ENCODE data around the gene F10. TPM values are rescaled to one million over a fixed set of nuclear protein-coding genes. Genes with fewer than 3 reads are reported as not detected.

Gene F10
- total and polyA plus RNA-seq, 5 donors, result 29.8 to 44.9 (median 37.1) TPM

- intact Hi-C loops (cut with DNase I), result no loop called here
- 89% methylated on average over 31 of the region's 31 CpGs for WGBS
- Histone ChIP-seq H3K4me3 (ENCODE audit: low read length) (no peak overlapping the region), H3K27me3 (ENCODE audit: control insufficient read depth, insufficient read depth) (no peaks in the 10 kb centered on the region), H3K4me1 (ENCODE audit: control insufficient read depth, insufficient read depth, low read length) (no peaks in the 10 kb centered on the region), H3K9me3 (ENCODE audit: control insufficient read depth, low read length) (no peaks in the 10 kb centered on the region), H3K27ac (ENCODE audit: low read length) (no peak overlapping the region)
- no peak for DNase-seq
- no peak for ATAC-seq
Measured at GRCh38 chr13:113150550-113151365, 28.2 kb downstream of the F10 start.

- DNase-seq (peak in 1 of 3 donors; percentile 69), ATAC-seq (peak; percentile 4 to 20)
- intact Hi-C loops (cut with DNase I), result no loop called here
- H3K9me3 ChIP-seq (ENCODE audit: control insufficient read depth, low read length), result no peaks in the 10 kb centered on the region
- H3K27ac ChIP-seq (ENCODE audit: low read length), result no peak overlapping the region
- H3K4me3 ChIP-seq (ENCODE audit: low read length), result peak overlapping the region; percentile 19
- WGBS, result 60% methylated on average over 28 of the region's 28 CpGs
- H3K27me3 ChIP-seq (ENCODE audit: control insufficient read depth, insufficient read depth), result no peaks in the 10 kb centered on the region
- H3K4me1 ChIP-seq (ENCODE audit: control insufficient read depth, insufficient read depth, low read length), result no peaks in the 10 kb centered on the region
Measured at GRCh38 chr13:113151745-113152690, 29.4 kb downstream of the F10 start.

DNA sequence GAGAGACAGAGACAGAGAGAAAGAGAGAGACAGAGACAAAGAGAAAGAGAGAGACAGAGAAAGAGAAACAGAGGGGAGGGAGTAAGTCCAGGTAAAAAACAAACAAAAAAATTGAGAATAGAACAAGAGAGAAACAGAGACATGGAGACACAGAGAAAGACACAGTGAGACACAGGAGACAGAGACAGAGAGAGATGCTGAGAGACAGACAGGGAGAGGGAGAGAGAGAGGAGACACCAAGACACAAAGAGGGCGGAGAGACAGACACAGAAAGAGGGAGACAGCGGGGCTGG lies 30.0 kb downstream of the F10 start:
- DNase-seq, result no peak
- H3K4me1 ChIP-seq (ENCODE audit: control insufficient read depth, insufficient read depth, low read length), result no peaks in the 10 kb centered on the region
- H3K9me3 ChIP-seq (ENCODE audit: control insufficient read depth, low read length), result no peaks in the 10 kb centered on the region
- peak overlapping the region; percentile 11 for H3K4me3 ChIP-seq (ENCODE audit: low read length)
- no peaks in the 10 kb centered on the region for H3K27me3 ChIP-seq (ENCODE audit: control insufficient read depth, insufficient read depth)
- peak overlapping the region; percentile 70 for H3K27ac ChIP-seq (ENCODE audit: low read length)
- intact Hi-C loops (cut with DNase I), result no loop called here
- 48% methylated on average over 2 of the region's 2 CpGs for WGBS
- no peak for ATAC-seq

DNA sequence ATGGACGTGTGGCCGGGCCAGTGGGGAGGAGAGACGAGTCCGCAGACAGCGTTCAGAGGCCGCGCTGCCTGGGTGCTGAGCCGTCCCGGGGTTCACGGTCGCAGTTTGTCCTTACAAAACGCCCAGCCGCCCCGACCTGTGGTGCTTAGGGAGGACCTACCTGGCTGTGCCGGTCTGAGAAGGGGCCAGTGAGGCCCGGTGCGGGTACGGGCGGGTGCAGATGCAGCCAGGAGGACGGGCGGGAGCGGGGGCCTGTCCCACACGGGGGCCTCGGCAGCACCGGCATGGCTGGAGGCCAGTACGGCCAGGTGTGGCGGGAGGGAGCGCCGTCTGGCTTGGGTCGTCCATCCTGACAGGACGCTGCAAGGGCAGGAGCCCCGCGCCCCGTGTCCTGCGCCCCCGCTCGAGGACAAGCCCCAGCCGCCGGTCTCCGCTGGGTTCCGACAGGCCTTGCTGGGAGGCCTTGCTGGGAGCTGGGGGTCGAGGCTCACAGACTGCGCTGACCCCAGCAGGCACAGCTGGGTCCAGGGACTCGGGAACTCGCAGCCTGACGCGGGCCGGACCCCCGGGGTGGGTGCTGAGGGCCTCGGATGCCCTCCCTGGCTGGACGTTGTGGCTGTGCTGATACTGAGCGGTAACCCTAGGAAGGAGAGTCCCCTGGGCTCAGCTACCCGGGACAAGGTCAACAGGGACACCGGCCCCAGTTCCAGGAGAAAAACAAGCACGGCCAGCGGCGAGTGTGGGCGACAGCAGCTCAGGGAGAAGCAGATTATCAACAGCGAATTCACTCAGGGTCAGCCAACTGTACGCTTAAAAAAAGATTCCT lies 30.6 kb downstream of the F10 start:
- intact Hi-C loops (cut with DNase I), result no loop called here
- H3K27me3 ChIP-seq (ENCODE audit: control insufficient read depth, insufficient read depth), result no peaks in the 10 kb centered on the region
- H3K4me1 ChIP-seq (ENCODE audit: control insufficient read depth, insufficient read depth, low read length), result no peaks in the 10 kb centered on the region
- peak; percentile 59 to 68 for ATAC-seq
- peak overlapping the region; percentile 11 for H3K4me3 ChIP-seq (ENCODE audit: low read length)
- H3K9me3 ChIP-seq (ENCODE audit: control insufficient read depth, low read length), result no peaks in the 10 kb centered on the region
- 18% methylated on average over 60 of the region's 60 CpGs for WGBS
- peak overlapping the region; percentile 70 for H3K27ac ChIP-seq (ENCODE audit: low read length)
- peak; percentile 62 to 86 (median 85) for DNase-seq

DNA sequence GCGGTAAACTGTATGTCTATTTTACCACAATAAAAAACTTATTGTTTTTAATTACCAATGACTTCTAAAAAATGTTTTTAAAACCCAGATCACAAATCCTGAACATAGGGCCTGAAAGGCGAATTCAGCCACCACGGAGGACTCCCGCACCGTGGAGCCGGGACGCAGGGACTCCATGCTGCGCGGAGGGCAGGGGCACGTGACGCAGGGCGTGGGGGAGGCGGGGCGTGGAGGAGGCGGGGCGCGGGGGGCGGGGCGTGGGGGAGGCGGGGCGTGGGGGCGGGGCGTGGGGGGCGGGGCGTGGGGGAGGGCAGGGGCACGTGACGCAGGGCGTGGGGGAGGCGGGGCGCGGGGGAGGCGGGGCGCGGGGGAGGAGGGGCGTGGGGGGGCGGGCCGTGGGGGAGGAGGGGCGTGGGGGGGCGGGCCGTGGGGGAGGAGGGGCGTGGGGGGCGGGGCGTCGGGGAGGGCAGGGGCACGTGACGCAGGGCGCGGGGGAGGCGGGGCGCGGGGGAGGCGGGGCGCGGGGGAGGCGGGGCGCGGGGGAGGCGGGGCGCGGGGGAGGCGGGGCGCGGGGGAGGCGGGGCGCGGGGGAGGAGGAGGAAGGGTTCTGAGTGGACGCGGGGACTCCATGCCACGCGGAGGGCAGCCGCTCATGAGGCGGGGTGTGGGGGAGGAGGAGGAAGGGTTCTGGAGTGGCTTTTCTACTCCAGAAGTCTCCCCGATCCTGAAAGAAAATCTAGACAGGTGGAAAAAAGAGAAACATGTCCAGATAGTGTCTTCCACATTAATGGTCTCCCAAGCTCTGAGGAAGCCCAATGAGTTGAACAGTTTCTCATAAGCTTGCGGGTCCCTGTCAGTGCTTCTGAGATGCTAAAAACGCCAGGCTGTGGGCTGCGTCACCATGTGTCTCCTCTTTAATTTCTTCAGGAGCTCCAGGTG lies 31.5 kb downstream of the F10 start:
- peak overlapping the region; percentile 17 for H3K4me3 ChIP-seq (ENCODE audit: low read length)
- H3K9me3 ChIP-seq (ENCODE audit: control insufficient read depth, low read length), result no peaks in the 10 kb centered on the region
- ATAC-seq (peak; percentile 80 to 84), DNase-seq (peak; percentile 86 to 95 (median 93))
- 4% methylated on average over 41 of the region's 76 CpGs for WGBS
- H3K27ac ChIP-seq (ENCODE audit: low read length), result peak overlapping the region; percentile 70
- intact Hi-C loops (cut with DNase I), result no loop called here
- no peaks in the 10 kb centered on the region for H3K27me3 ChIP-seq (ENCODE audit: control insufficient read depth, insufficient read depth)
- H3K4me1 ChIP-seq (ENCODE audit: control insufficient read depth, insufficient read depth, low read length), result no peaks in the 10 kb centered on the region

GRCh38 chr13:113155201-113155600 lies 32.6 kb downstream of the F10 start:
- Histone ChIP-seq H3K9me3 (ENCODE audit: control insufficient read depth, low read length) (no peaks in the 10 kb centered on the region), H3K4me1 (ENCODE audit: control insufficient read depth, insufficient read depth, low read length) (no peaks in the 10 kb centered on the region), H3K4me3 (ENCODE audit: low read length) (no peak overlapping the region), H3K27ac (ENCODE audit: low read length) (no peak overlapping the region), H3K27me3 (ENCODE audit: control insufficient read depth, insufficient read depth) (no peaks in the 10 kb centered on the region)
- 78% methylated on average over 3 of the region's 3 CpGs for WGBS
- no peak for ATAC-seq
- intact Hi-C loops (cut with DNase I), result no loop called here
- DNase-seq, result no peak

- ATAC-seq, result no peak
- H3K4me1 ChIP-seq (ENCODE audit: control insufficient read depth, insufficient read depth, low read length), result no peaks in the 10 kb centered on the region
- no peaks in the 10 kb centered on the region for H3K9me3 ChIP-seq (ENCODE audit: control insufficient read depth, low read length)
- no peaks in the 10 kb centered on the region for H3K27me3 ChIP-seq (ENCODE audit: control insufficient read depth, insufficient read depth)
- no peak overlapping the region for H3K27ac ChIP-seq (ENCODE audit: low read length)
- no peak for DNase-seq
- WGBS, result 89% methylated on average over 9 of the region's 9 CpGs
- intact Hi-C loops (cut with DNase I), result no loop called here
- no peak overlapping the region for H3K4me3 ChIP-seq (ENCODE audit: low read length)
Measured at GRCh38 chr13:113155982-113156655, 33.5 kb downstream of the F10 start.

GRCh38 chr13:113157206-113157928 lies 34.8 kb downstream of the F10 start:
- intact Hi-C loops (cut with DNase I), result no loop called here
- WGBS, result 56% methylated on average over 12 of the region's 12 CpGs

DNA sequence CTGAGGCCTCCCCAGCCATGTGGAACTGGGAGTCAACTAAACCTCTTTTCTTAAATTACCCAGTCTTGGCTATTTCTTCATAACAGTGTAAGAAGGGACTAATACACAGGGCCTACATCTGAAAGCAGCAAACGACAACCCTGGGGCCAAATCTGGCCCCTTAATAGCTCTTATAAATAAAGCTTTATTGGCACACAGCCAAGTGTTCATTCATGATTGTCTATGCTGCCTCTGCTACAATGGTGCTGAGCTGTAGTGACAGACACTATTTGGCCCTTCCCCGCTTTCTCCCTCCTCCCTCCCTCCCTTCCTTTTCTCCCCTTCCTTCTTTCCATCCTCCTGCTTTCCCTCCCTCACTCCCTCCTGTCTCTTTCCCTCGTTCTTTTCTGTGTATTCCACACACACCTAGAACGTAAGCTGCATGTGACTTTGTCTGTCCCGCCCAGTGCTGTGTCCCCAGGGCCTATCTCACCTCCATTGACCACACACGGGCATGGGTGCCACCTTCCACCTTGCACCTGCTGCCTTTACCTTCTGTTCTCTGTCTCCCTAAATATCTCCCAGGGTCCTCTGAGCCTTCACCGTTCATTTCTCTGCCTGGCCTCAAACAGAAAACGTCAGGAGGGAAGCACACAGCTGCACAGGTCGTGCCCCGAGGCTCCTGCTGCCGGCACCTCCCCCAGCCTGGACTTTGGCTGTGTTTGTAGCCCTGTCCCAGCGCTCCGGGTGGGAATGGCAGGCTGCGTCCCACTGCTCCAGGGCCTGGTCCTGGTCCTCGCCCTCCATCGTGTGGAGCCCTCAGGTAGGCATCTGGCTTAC lies 35.5 kb downstream of the F10 start, which contains the start of gene PROZ:
Gene PROZ, plus strand, starts transcription at position 720 of the 819 bp plus-strand sequence. Its CDS starts 13 bp downstream, at position 733.
- no peak for ATAC-seq
- H3K4me1 ChIP-seq (ENCODE audit: control insufficient read depth, insufficient read depth, low read length), result no peaks in the 10 kb centered on the region
- H3K9me3 ChIP-seq (ENCODE audit: control insufficient read depth, low read length), result no peaks in the 10 kb centered on the region
- no peak for DNase-seq
- no peaks in the 10 kb centered on the region for H3K27me3 ChIP-seq (ENCODE audit: control insufficient read depth, insufficient read depth)
- intact Hi-C loops (cut with DNase I), result no loop called here
- no peak within 1 kb of the TSS for H3K4me3 ChIP-seq (ENCODE audit: low read length)
- 63% methylated on average over 16 of the region's 16 CpGs for WGBS
- no peak within 1 kb of the TSS for H3K27ac ChIP-seq (ENCODE audit: low read length)

More at GRCh38 chr13:113157206-113157928, 34.8 kb downstream of the F10 start:
- DNase-seq, result no peak
- Histone ChIP-seq H3K9me3 (ENCODE audit: control insufficient read depth, low read length) (no peaks in the 10 kb centered on the region), H3K27me3 (ENCODE audit: control insufficient read depth, insufficient read depth) (no peaks in the 10 kb centered on the region), H3K4me1 (ENCODE audit: control insufficient read depth, insufficient read depth, low read length) (no peaks in the 10 kb centered on the region), H3K4me3 (ENCODE audit: low read length) (no peak overlapping the region), H3K27ac (ENCODE audit: low read length) (no peak overlapping the region)
- no peak for ATAC-seq
